Sigmoid colon (tissue), 4 donors: ENCODE measurements around the gene ELFN1.

Source experiments
- EP300 ChIP-seq, 4 donors: sonication (generic); formaldehyde crosslinking; IDR thresholded peaks; one replicate each; pipeline ENCODE4 v1.6.1; 2017; ENCODE audit warnings: antibody characterized with exemption in 4 of 4
- TF ChIP-seq, protein P1 (sequence below), 4 experiments: fragments of 450-650 bp in 3 of 4; fragments of 200-600 bp in 1 of 4; IDR thresholded peaks; one replicate each; pipeline ENCODE4 v1.5.1; 2016 to 2019; ENCODE audit warnings: antibody characterized with exemption in 4 of 4, mild to moderate bottlenecking in 3 of 4, moderate library complexity in 2 of 4

GRCh38 chr7:1715331-1715625 is 45.2 kb downstream of the ELFN1 start:
- TF ChIP-seq, protein P1, sequence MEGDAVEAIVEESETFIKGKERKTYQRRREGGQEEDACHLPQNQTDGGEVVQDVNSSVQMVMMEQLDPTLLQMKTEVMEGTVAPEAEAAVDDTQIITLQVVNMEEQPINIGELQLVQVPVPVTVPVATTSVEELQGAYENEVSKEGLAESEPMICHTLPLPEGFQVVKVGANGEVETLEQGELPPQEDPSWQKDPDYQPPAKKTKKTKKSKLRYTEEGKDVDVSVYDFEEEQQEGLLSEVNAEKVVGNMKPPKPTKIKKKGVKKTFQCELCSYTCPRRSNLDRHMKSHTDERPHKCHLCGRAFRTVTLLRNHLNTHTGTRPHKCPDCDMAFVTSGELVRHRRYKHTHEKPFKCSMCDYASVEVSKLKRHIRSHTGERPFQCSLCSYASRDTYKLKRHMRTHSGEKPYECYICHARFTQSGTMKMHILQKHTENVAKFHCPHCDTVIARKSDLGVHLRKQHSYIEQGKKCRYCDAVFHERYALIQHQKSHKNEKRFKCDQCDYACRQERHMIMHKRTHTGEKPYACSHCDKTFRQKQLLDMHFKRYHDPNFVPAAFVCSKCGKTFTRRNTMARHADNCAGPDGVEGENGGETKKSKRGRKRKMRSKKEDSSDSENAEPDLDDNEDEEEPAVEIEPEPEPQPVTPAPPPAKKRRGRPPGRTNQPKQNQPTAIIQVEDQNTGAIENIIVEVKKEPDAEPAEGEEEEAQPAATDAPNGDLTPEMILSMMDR (IDR thresholded peaks at IDR 0.05) = no peak
- no peak for TF ChIP-seq EP300 (IDR thresholded peaks at IDR 0.05)
